HFFc6 (cell line): ENCODE data around the gene MFF. TPM values are rescaled to one million over a fixed set of nuclear protein-coding genes. Genes with fewer than 3 reads are reported as not detected.
A peak's percentile ranks its signal among the peaks of the same experiment; 100 is the strongest.
"Not testable (repeated sequence)": the region's sequence is repeated elsewhere in the genome, so short reads cannot be mapped to it uniquely, and the experiment has no call there.

ENCODE experiments used
- DNase-seq: peaks from one replicate; pipeline ENCODE4 v3.0.0-alpha.2; 2018
- H3K27ac Mint-ChIP-seq: 2 replicates; pipeline ENCODE4 v1.8.0; 2020; ENCODE audit warnings: mild to moderate bottlenecking, mixed read lengths
- H3K27me3 Mint-ChIP-seq: 2 replicates; pipeline ENCODE4 v1.8.0; 2021; ENCODE audit warnings: mild to moderate bottlenecking, moderate library complexity, mixed read lengths; ENCODE audit not compliant: insufficient read depth
- H3K36me3 Mint-ChIP-seq: 2 replicates; pipeline ENCODE4 v1.8.0; 2021; ENCODE audit warnings: low read depth, mixed read lengths
- H3K4me1 Mint-ChIP-seq: 2 replicates; pipeline ENCODE4 v1.8.0; 2020; ENCODE audit warnings: low read depth, mixed read lengths
- H3K4me3 Mint-ChIP-seq: 2 replicates; pipeline ENCODE4 v1.8.0; 2020; ENCODE audit warnings: mild to moderate bottlenecking, moderate library complexity, mixed read lengths
- H3K9me3 Mint-ChIP-seq: 2 replicates; pipeline ENCODE4 v1.8.0; 2020; ENCODE audit warnings: mild to moderate bottlenecking, mixed read lengths
- total RNA-seq, 6 experiments: library from RNA; stranded (reverse); fragmentation: NEBNext Ultra II Directional; extraction: Animal tissue kit (Norgen Biotek cat#: 25700); gene quantifications; 2 replicates in 1 of 6; 3 replicates in 5 of 6; pipeline ENCODE4 v1.2.3, GENCODE V29; 2021
- TF ChIP-seq, protein P1 (sequence below): fragments of 200-600 bp; sonication (generic); IDR thresholded peaks from 2 replicates; pipeline ENCODE4 v1.5.0; 2021; ENCODE audit warnings: antibody characterized with exemption, mild to moderate bottlenecking

The MFF gene
- total RNA-seq, 6 experiments from 2014 or later, result 53.7 to 75.0 (median 65.6) TPM

DNA sequence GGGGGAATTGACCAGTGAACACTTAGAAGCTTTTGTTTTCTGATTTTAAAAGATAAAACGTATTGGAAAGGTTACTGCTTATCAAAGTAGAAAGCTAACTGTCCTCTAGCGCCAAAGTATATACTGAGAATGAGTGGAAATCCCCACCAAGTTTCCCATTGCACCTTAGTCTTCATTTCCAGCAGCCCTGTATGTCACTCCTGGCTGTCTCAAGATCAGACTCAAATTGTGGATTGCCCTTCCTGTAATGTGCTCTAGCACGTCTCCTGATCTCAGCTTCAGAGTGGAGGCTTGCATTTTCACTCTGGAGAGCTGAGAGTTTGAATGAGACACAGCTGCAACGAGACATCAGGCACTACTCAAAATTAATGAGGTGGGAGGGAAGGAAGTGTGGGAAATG lies 26.6 kb downstream of the MFF start:
- Mint-ChIP-seq H3K4me3 (no peak overlapping the region), H3K4me1 (no peaks in the 10 kb centered on the region), H3K36me3 (peaks cover 14% of the 10 kb centered on the region), H3K27ac (no peak overlapping the region), H3K9me3 (no peaks in the 10 kb centered on the region), H3K27me3 (no peaks in the 10 kb centered on the region)
- TF ChIP-seq, protein P1, sequence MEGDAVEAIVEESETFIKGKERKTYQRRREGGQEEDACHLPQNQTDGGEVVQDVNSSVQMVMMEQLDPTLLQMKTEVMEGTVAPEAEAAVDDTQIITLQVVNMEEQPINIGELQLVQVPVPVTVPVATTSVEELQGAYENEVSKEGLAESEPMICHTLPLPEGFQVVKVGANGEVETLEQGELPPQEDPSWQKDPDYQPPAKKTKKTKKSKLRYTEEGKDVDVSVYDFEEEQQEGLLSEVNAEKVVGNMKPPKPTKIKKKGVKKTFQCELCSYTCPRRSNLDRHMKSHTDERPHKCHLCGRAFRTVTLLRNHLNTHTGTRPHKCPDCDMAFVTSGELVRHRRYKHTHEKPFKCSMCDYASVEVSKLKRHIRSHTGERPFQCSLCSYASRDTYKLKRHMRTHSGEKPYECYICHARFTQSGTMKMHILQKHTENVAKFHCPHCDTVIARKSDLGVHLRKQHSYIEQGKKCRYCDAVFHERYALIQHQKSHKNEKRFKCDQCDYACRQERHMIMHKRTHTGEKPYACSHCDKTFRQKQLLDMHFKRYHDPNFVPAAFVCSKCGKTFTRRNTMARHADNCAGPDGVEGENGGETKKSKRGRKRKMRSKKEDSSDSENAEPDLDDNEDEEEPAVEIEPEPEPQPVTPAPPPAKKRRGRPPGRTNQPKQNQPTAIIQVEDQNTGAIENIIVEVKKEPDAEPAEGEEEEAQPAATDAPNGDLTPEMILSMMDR, result no peak
- no peak for DNase-seq

DNA sequence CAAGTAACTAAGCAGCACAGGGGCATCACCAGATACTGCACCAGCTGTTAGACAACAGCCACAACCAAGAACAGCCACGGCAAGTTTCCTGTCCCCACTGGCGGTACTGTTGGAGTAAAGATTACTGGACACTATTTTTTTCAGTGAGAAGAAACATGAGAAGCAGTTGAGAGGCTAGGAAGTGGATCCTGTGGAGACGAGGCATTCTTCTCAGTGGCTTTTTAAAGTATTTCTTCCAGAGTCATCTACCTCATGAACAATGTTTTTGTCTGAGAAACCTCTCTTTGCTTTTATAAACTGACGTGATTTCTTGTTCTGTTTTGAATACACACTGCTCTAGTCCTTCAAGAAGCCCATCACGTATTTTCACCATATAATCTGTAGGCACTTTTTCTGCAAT lies 35.3 kb downstream of the MFF start:
- DNase-seq, result no peak

DNA sequence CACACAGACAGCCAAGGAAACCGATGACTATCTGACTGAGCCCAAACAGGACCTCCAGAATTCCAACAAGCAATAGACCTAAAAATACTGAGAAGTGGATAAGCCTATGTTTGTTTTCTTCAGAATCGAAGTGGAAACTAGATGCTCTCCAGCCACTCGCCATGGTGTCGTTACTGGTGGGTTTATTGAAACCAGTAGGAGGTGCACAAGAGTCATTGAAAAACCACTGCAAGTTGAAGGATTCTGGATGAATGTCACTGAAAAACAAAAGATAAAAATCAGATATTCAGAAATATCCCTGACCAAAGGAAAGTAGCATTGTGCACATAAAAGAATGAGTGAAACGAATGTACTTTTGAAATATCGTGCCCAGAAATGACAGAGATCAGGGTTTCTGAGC lies 38.7 kb downstream of the MFF start:
- Mint-ChIP-seq H3K9me3 (no peaks in the 10 kb centered on the region), H3K4me3 (no peak overlapping the region), H3K4me1 (peaks cover 29% of the 10 kb centered on the region), H3K36me3 (no peaks in the 10 kb centered on the region), H3K27ac (no peak overlapping the region), H3K27me3 (no peaks in the 10 kb centered on the region; the same call in 1 of the 2 replicates)
- DNase-seq, result no peak
- TF ChIP-seq, protein P1, result peak; percentile 63

More for the DNA sequence above, 35.3 kb downstream of the MFF start:
- Mint-ChIP-seq H3K4me3 (no peak overlapping the region), H3K27ac (no peak overlapping the region), H3K27me3 (no peaks in the 10 kb centered on the region), H3K36me3 (peaks cover 7% of the 10 kb centered on the region; the same call in 1 of the 2 replicates), H3K9me3 (no peaks in the 10 kb centered on the region), H3K4me1 (peaks cover 6% of the 10 kb centered on the region; the same call in 1 of the 2 replicates)
- TF ChIP-seq, protein P1, result no peak

DNA sequence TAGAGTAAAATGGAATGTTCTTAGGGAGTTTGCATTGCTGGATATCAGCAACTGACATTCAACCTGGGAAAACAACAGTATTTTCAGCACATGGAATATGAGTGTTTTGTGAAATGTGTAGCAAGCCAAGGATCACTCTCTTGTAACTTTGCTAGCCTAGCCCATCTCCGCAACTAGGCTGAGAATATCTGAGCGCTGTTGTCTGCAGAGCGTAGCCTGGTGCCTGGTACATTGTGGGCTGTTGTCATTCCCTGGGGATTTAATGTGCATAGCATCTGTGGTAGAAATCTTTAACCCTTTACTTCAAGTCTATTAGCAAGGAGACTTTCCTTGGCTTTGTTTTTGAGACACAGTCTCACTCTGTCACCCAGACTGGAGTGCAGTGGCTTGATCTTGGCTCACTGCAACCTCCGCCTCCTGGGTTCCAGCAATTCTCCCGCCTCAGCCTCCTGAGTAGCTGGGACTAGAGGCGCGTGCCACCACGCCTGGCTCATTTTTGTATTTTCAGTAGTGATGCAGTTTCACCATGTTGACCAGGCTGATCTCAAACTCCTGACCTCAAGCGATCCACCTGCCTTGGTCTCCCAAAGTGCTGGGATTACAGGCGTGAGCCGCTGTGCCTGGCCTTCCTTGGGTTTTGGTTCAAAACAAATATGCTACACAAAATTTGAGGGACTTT lies 39.7 kb downstream of the MFF start:
- not testable (repeated sequence) for H3K4me3 Mint-ChIP-seq, DNase-seq, H3K27me3 Mint-ChIP-seq, H3K36me3 Mint-ChIP-seq, H3K9me3 Mint-ChIP-seq, H3K27ac Mint-ChIP-seq
- peaks cover 39% of the 10 kb centered on the region for H3K4me1 Mint-ChIP-seq

DNA sequence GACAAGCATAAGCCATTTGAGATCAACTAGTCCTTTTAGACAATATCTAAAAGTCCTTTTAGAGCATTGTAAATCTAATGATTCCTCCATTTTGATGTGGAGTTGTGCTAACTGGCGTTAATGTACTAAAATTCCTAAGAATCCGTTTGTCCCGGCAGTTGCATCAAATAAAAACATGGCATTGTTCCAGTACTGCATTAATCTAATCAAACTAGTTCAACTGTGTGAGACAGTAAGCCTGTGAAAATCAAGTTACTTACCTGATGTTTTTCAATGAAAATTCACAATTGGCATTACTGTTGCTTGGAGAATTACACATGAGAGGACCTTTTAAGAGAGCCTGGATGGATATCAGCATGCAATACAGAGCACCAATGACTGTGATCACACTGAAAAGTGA lies 40.8 kb downstream of the MFF start:
- peak overlapping the region; percentile 34; the same call in 1 of the 2 replicates for H3K27ac Mint-ChIP-seq
- H3K27me3 Mint-ChIP-seq, result no peaks in the 10 kb centered on the region; the same call in 1 of the 2 replicates
- DNase-seq, result no peak
- H3K4me3 Mint-ChIP-seq, result no peak overlapping the region
- TF ChIP-seq, protein P1, result no peak
- no peaks in the 10 kb centered on the region for H3K36me3 Mint-ChIP-seq
- no peaks in the 10 kb centered on the region for H3K9me3 Mint-ChIP-seq
- H3K4me1 Mint-ChIP-seq, result peaks cover 50% of the 10 kb centered on the region

DNA sequence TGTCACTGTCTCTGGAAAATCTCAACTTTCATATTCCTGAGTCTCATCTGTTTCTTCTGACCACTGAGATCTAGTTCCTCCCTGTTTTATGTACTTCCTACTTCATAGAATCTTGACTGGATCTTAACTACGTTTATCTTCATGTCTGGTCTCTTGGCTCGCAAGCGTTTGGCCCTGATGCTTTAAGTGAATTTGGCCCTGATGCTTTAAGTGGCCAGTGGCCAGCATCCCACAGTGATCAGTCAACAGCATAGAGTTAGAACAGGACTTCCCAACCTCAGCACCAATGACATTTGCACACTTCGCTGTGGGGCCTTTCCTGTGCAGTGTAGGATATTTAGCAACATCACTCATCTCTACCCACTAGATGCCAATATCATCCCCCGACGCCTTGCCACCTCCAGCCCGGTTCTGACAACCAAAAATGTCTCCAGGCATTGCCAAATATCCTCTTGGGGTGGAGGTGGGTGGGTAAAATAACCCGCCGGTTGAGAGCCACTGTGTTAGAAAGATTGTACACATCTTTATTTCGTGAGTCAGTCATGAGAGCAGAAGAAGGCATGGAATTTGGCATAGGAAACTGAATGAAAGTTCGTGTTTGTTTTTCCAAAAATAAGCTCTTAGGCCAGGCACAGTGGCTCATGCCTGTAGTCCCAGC lies 41.8 kb downstream of the MFF start:
- peak overlapping the region; percentile 84 for H3K27ac Mint-ChIP-seq
- H3K36me3 Mint-ChIP-seq, result no peaks in the 10 kb centered on the region
- no peaks in the 10 kb centered on the region; the same call in 1 of the 2 replicates for H3K27me3 Mint-ChIP-seq

More for the DNA sequence above, 41.8 kb downstream of the MFF start:
- TF ChIP-seq, protein P1, result no peak
- H3K9me3 Mint-ChIP-seq, result no peaks in the 10 kb centered on the region
- peak overlapping the region; percentile 57; the same call in 1 of the 2 replicates for H3K4me3 Mint-ChIP-seq
- H3K4me1 Mint-ChIP-seq, result peaks cover 61% of the 10 kb centered on the region
- peak; percentile 70 for DNase-seq
